ENCODE measurements around the gene SEMA5A. TPM values are rescaled to one million over a fixed set of nuclear protein-coding genes. Genes with fewer than 3 reads are reported as not detected.

SEMA5A gene
- total RNA-seq, 1 experiment from 2014 or later: 0.15 TPM

- TF ChIP-seq POLR2AphosphoS5 (IDR thresholded peaks at IDR 0.05; ENCODE audit: low read depth, low read length) (no peak), REST (IDR thresholded peaks at IDR 0.05; ENCODE audit: insufficient read depth in 1 of 2, low read depth in 2 of 2, low read length in 1 of 2) (no peak), SIN3A (IDR thresholded peaks at IDR 0.05; ENCODE audit: borderline replicate concordance, insufficient read depth, low read depth, low read length) (no peak), CTCF (IDR thresholded peaks at IDR 0.05) (no peak), TCF7L2 (IDR thresholded peaks at IDR 0.05; ENCODE audit: low read depth, low read length) (no peak)
- no peak overlapping the region for H3K4me3 ChIP-seq (ENCODE audit: low read depth in 2 of 2, low read length in 2 of 2)
- no TSS peak for BruUV-seq (replicated peaks)
- in situ Hi-C loops (cut with HindIII; ENCODE audit: low pct_unique_long_range_greater_than_20kb, low sequenced_read_pairs) (no loop called here), intact Hi-C loops (cut with micrococcal nuclease; ENCODE audit: unreplicated experiment) (no loop called here)
- no peak overlapping the region for H3K27ac ChIP-seq (ENCODE audit: low read length)
- ChIA-PET POLR2A (no interaction called here), CTCF (no interaction called here)
- no peaks in the 10 kb centered on the region for H3K4me1 ChIP-seq (ENCODE audit: control insufficient read depth, insufficient read depth, low read length)
- DNase-seq (ENCODE audit: low read depth, low spot score) (no peak), ATAC-seq (no peak)
- H3K9me3 ChIP-seq (ENCODE audit: control insufficient read depth, insufficient read depth, low read depth, low read length): no peaks in the 10 kb centered on the region
- no peaks in the 10 kb centered on the region for H3K27me3 ChIP-seq (ENCODE audit: control insufficient read depth, insufficient read depth, low read length)
- H3K36me3 ChIP-seq (ENCODE audit: control insufficient read depth, insufficient read depth, low read length): no peaks in the 10 kb centered on the region
Observed at GRCh38 chr5:9428272-9428671, 117.6 kb downstream of the SEMA5A start.

- DNase-seq (ENCODE audit: low read depth, low spot score) (no peak), ATAC-seq (no peak)
- Histone ChIP-seq H3K4me1 (ENCODE audit: control insufficient read depth, insufficient read depth, low read length) (no peaks in the 10 kb centered on the region), H3K4me3 (ENCODE audit: low read depth in 2 of 2, low read length in 2 of 2) (no peak overlapping the region), H3K27ac (ENCODE audit: low read length) (no peak overlapping the region), H3K27me3 (ENCODE audit: control insufficient read depth, insufficient read depth, low read length) (no peaks in the 10 kb centered on the region), H3K36me3 (ENCODE audit: control insufficient read depth, insufficient read depth, low read length) (no peaks in the 10 kb centered on the region), H3K9me3 (ENCODE audit: control insufficient read depth, insufficient read depth, low read depth, low read length) (no peaks in the 10 kb centered on the region)
- TF ChIP-seq SIN3A (IDR thresholded peaks at IDR 0.05; ENCODE audit: borderline replicate concordance, insufficient read depth, low read depth, low read length) (no peak), POLR2AphosphoS5 (IDR thresholded peaks at IDR 0.05; ENCODE audit: low read depth, low read length) (no peak), CTCF (IDR thresholded peaks at IDR 0.05) (no peak), TCF7L2 (IDR thresholded peaks at IDR 0.05; ENCODE audit: low read depth, low read length) (no peak), REST (IDR thresholded peaks at IDR 0.05; ENCODE audit: insufficient read depth in 1 of 2, low read depth in 2 of 2, low read length in 1 of 2) (no peak)
- ChIA-PET CTCF (no interaction called here), POLR2A (no interaction called here)
- in situ Hi-C loops (cut with HindIII; ENCODE audit: low pct_unique_long_range_greater_than_20kb, low sequenced_read_pairs): no loop called here
- intact Hi-C loops (cut with micrococcal nuclease; ENCODE audit: unreplicated experiment): no loop called here
- BruUV-seq (replicated peaks): no TSS peak
Observed at GRCh38 chr5:9425710-9426109, 120.2 kb downstream of the SEMA5A start.
